Heart left ventricle (tissue), 13 donors: Measurements from ENCODE around the gene ST6GALNAC2.

Experiments
- POLR2A ChIP-seq, 2 donors: fragments of 450-650 bp; IDR thresholded peaks; one replicate each; pipeline ENCODE4 v1.6.1; 2017; ENCODE audit warnings: antibody characterized with exemption in 2 of 2, mild to moderate bottlenecking in 2 of 2, moderate library complexity in 2 of 2
- TF ChIP-seq, protein P1 (sequence below), 12 donors: fragments of 200-600 bp; sonication (generic) in 4 of 12; IDR thresholded peaks; one replicate each; pipeline versions ENCODE4 v1.5.0 to v1.8.0; 2018 to 2022; ENCODE audit warnings: antibody characterized with exemption in 12 of 12, mild to moderate bottlenecking in 5 of 12
- donor health status: ischemic (EF 13 %, LVEDD 7.1; RV severe dilation, severe dysfunction).
- donor health status: DM: no; HTN: yes; CAD: no.
- donor health status: DM: no; HTN: no; CAD: no.
- donor health status: ischemic (EF 25% LVEDD 6.9; RV normal size, moderate dysfunction).
- donor health status: ischemic (EF 25% LVEDD 5.7; RV mildly dilated, moderate dysfunction).
- donor health status: ischemic (EF 35%, LVEDD 5.7; RV mildly dilated, moderate dysfunction).
- donor health status: nonischemic (EF 11% LVEDD 7.7; RV severe dilation, severe dysfunction).
- donor health status: DM: yes; HTN: yes; CAD: no.
- donor health status: PGD.
- donor health status: ischemic (EF 29% LVEDD 5.4; RV normal size, mild dysfunction).
- donor health status: nonischemic (EF 23%, LVEDD 6.1; RV moderate dilation, normal function).

GRCh38 chr17:76544546-76545365, 40.9 kb downstream of the ST6GALNAC2 start:
- TF ChIP-seq, protein P1, sequence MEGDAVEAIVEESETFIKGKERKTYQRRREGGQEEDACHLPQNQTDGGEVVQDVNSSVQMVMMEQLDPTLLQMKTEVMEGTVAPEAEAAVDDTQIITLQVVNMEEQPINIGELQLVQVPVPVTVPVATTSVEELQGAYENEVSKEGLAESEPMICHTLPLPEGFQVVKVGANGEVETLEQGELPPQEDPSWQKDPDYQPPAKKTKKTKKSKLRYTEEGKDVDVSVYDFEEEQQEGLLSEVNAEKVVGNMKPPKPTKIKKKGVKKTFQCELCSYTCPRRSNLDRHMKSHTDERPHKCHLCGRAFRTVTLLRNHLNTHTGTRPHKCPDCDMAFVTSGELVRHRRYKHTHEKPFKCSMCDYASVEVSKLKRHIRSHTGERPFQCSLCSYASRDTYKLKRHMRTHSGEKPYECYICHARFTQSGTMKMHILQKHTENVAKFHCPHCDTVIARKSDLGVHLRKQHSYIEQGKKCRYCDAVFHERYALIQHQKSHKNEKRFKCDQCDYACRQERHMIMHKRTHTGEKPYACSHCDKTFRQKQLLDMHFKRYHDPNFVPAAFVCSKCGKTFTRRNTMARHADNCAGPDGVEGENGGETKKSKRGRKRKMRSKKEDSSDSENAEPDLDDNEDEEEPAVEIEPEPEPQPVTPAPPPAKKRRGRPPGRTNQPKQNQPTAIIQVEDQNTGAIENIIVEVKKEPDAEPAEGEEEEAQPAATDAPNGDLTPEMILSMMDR (IDR thresholded peaks at IDR 0.05), result no peak
- no peak for TF ChIP-seq POLR2A (IDR thresholded peaks at IDR 0.05)
